Trophoblast cell (in vitro differentiated cells and primary cell): Measurements from ENCODE around the gene TDO2.
A peak's percentile ranks its signal among the peaks of the same experiment; 100 is the strongest.

Experiments
- DNase-seq, 2 donors: peaks; one replicate each; pipeline ENCODE4 v3.0.0-alpha.2; 2016
- H2AFZ ChIP-seq: 2 replicates; pipeline ENCODE4 v1.6.1; 2013; ENCODE audit warnings: low read length, moderate library complexity, mild to moderate bottlenecking; ENCODE audit not compliant: insufficient read depth, poor library complexity
- H2AK5ac ChIP-seq: 2 replicates; pipeline ENCODE4 v1.6.1; 2013; ENCODE audit warnings: mild to moderate bottlenecking, low read length
- H2BK120ac ChIP-seq: 2 replicates; pipeline ENCODE4 v1.6.1; 2013; ENCODE audit warnings: low read length, mild to moderate bottlenecking, moderate library complexity; ENCODE audit not compliant: insufficient read depth, poor library complexity
- H2BK12ac ChIP-seq: 2 replicates; pipeline ENCODE4 v1.6.1; 2013; ENCODE audit warnings: mild to moderate bottlenecking, low read length, moderate library complexity
- H2BK5ac ChIP-seq: 2 replicates; pipeline ENCODE4 v1.6.1; 2013; ENCODE audit warnings: low read length, low read depth, moderate library complexity, mild to moderate bottlenecking; ENCODE audit not compliant: poor library complexity
- H3K14ac ChIP-seq: 2 replicates; pipeline ENCODE4 v1.6.1; 2013; ENCODE audit warnings: mild to moderate bottlenecking, low read length
- H3K18ac ChIP-seq: 2 replicates; pipeline ENCODE4 v1.6.1; 2013; ENCODE audit warnings: mild to moderate bottlenecking, low read length
- H3K23ac ChIP-seq: 2 replicates; pipeline ENCODE4 v1.6.1; 2013; ENCODE audit warnings: low read length
- H3K27ac ChIP-seq: 2 replicates; pipeline ENCODE4 v1.5.1; 2013; ENCODE audit warnings: low read depth, mild to moderate bottlenecking, inconsistent platforms, low read length, moderate library complexity
- H3K27me3 ChIP-seq: 2 replicates; pipeline ENCODE4 v1.6.1; 2013; ENCODE audit warnings: inconsistent platforms, mild to moderate bottlenecking, low read length, moderate library complexity; ENCODE audit not compliant: insufficient read depth
- H3K36me3 ChIP-seq, 2 experiments: 1 replicate in 1 of 2; 2 replicates in 1 of 2; pipeline ENCODE4 v1.6.1; 2013; ENCODE audit warnings: low read length in 2 of 2, mild to moderate bottlenecking in 2 of 2, moderate library complexity in 1 of 2; ENCODE audit not compliant: insufficient read depth in 2 of 2, control insufficient read depth in 1 of 2
- H3K4ac ChIP-seq: 2 replicates; pipeline ENCODE4 v1.6.1; 2013; ENCODE audit warnings: low read depth, mild to moderate bottlenecking, low read length, moderate library complexity
- H3K4me1 ChIP-seq, 2 experiments: 1 replicate in 1 of 2; 2 replicates in 1 of 2; pipeline ENCODE4 v1.6.1; 2013; ENCODE audit warnings: low read length in 2 of 2, mild to moderate bottlenecking in 2 of 2, moderate library complexity in 1 of 2; ENCODE audit not compliant: insufficient read depth in 2 of 2, control insufficient read depth in 1 of 2
- H3K4me2 ChIP-seq: 2 replicates; pipeline ENCODE4 v1.6.1; 2013; ENCODE audit warnings: inconsistent platforms, mild to moderate bottlenecking, low read length, moderate library complexity
- H3K4me3 ChIP-seq: 2 replicates; pipeline ENCODE4 v1.5.1; 2013; ENCODE audit warnings: mild to moderate bottlenecking, low read depth, low read length, inconsistent platforms
- H3K79me1 ChIP-seq: one replicate; pipeline ENCODE4 v1.6.1; 2013; ENCODE audit warnings: low read length
- H3K79me2 ChIP-seq: 2 replicates; pipeline ENCODE4 v1.6.1; 2013; ENCODE audit warnings: low read length, mild to moderate bottlenecking; ENCODE audit not compliant: control insufficient read depth, insufficient read depth, poor library complexity
- H3K9ac ChIP-seq: 2 replicates; pipeline ENCODE4 v1.6.1; 2013; ENCODE audit warnings: mild to moderate bottlenecking, low read length
- H3K9me3 ChIP-seq: 2 replicates; pipeline ENCODE4 v1.6.1; 2013; ENCODE audit warnings: low read depth, mild to moderate bottlenecking, control low read depth, inconsistent platforms, low read length; ENCODE audit not compliant: insufficient read depth
- H4K12ac ChIP-seq: 2 replicates; pipeline ENCODE4 v1.6.1; 2013; ENCODE audit warnings: low read depth, mild to moderate bottlenecking, low read length, moderate library complexity
- H4K8ac ChIP-seq: 2 replicates; pipeline ENCODE4 v1.6.1; 2013; ENCODE audit warnings: low read depth, mild to moderate bottlenecking, low read length, moderate library complexity
- H4K91ac ChIP-seq: one replicate; pipeline ENCODE4 v1.6.1; 2013; ENCODE audit warnings: low read depth, mild to moderate bottlenecking, low read length, moderate library complexity
- WGBS: extraction: QIAGEN DNeasy Blood & Tissue Kit; methylation state at CpG from one replicate; pipeline ENCODE4 v1.1.7; 2013; ENCODE audit warnings: missing lambda C conversion rate; ENCODE audit not compliant: insufficient read length, insufficient coverage; ENCODE audit errors: extremely low coverage; 5-methylcytosine and 5-hydroxymethylcytosine counted together

TDO2 gene

GRCh38 chr4:155961575-155961974 is 58.1 kb downstream of the TDO2 start:
- Histone ChIP-seq H3K9ac (no peak overlapping the region), H4K12ac (no peak overlapping the region), H3K23ac (no peak overlapping the region), H2BK5ac (no peak overlapping the region), H3K27me3 (no peaks in the 10 kb centered on the region), H3K4ac (no peak overlapping the region), H3K4me1 (peaks cover 3 to 8% of the 10 kb centered on the region in 2 experiments), H2BK120ac (no peak overlapping the region), H2AFZ (no peak overlapping the region), H3K27ac (no peak overlapping the region), H2BK12ac (no peak overlapping the region), H2AK5ac (no peak overlapping the region), H3K4me2 (no peak overlapping the region), H3K79me1 (peaks cover 2% of the 10 kb centered on the region), H4K91ac (no peak overlapping the region), H3K79me2 (no peaks in the 10 kb centered on the region), H3K9me3 (no peaks in the 10 kb centered on the region), H4K8ac (no peak overlapping the region), H3K14ac (no peak overlapping the region), H3K36me3 (no peaks in the 10 kb centered on the region), H3K4me3 (no peak overlapping the region), H3K18ac (no peak overlapping the region)
- no CpG with 5 or more reads among the region's 4 CpGs for WGBS
- DNase-seq, result no peak

DNA sequence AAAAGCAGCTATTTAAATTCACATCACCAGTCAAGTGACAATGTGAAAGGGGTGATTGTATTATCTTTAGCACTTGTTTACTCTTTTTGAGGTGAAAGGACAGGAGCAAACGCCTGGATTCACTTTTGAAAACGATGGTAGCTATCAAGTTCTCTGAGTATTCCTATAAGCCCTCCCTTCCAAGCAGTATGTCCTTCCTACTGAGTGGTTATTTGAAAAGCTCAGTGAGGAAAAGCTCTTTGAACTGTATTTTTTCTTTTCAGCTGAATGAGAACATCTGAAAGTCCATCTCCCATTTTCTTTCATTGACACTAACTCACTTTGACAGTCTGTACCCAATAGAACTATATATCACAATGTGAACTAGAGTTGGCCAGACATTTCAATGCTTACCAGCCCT is 59.3 kb downstream of the TDO2 start:
- no peak overlapping the region for H2AK5ac ChIP-seq
- H3K23ac ChIP-seq, result no peak overlapping the region

DNA sequence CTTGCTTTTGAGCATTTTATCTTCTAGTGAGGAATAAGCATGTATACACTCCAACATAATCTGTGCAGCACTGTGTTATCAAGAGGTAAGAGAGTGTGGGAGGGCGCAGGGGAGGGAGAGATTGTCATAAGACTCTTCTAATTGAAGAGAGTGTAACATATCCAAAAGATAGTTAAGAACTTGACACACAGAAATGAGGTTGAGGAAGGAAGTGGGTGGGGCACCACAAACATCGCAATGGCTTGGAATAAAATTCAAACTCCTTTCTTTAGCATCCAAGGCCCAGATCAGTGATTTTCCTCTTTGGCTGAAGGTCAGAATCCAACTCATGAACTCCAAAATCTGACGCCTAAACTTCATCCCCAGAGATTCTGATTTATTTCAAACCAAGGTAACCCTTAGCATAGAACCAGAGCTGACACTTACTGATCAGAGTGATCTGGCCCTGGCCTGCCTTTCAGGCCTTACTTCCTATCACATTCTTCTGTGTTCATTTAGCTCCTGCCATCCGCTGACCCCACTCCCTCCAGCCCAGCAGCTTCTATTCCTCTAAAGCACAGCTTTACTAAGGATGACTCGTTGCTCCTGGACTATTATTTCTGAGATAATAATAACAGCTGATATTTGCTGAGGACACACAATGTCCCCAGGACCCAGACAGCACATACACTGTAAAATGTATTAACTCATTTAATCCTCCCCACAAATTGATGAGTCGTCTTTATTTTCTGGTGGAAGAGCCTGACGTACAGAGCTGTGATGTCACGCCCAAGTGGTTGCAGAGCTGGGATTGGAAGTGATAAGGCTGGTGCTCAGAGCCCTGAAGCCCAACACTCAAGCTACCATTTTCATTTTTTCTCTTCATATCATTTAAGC is 60.8 kb downstream of the TDO2 start:
- H2AK5ac ChIP-seq, result no peak overlapping the region
- H3K27me3 ChIP-seq, result no peaks in the 10 kb centered on the region
- H3K23ac ChIP-seq, result no peak overlapping the region
- no peak overlapping the region for H3K4ac ChIP-seq
- H3K9ac ChIP-seq, result no peak overlapping the region
- peak overlapping the region; percentile 39 for H4K91ac ChIP-seq
- H3K18ac ChIP-seq, result no peak overlapping the region
- no peak for DNase-seq
- H3K4me1 ChIP-seq, result peaks cover 5 to 8% of the 10 kb centered on the region in 2 experiments
- H3K4me3 ChIP-seq, result no peak overlapping the region
- H3K36me3 ChIP-seq, result no peaks in the 10 kb centered on the region
- H4K12ac ChIP-seq, result no peak overlapping the region
- no peak overlapping the region for H3K4me2 ChIP-seq
- peaks cover 2% of the 10 kb centered on the region for H3K79me1 ChIP-seq
- H3K27ac ChIP-seq, result no peak overlapping the region
- WGBS, result no CpG with 5 or more reads among the region's 8 CpGs
- no peaks in the 10 kb centered on the region for H3K79me2 ChIP-seq
- H3K9me3 ChIP-seq, result no peaks in the 10 kb centered on the region
- peak overlapping the region; percentile 62 for H2BK120ac ChIP-seq
- peak overlapping the region; percentile 17 for H2BK5ac ChIP-seq
- H2AFZ ChIP-seq, result no peak overlapping the region
- no peak overlapping the region for H3K14ac ChIP-seq
- peak overlapping the region; percentile 43 for H2BK12ac ChIP-seq
- H4K8ac ChIP-seq, result peak overlapping the region; percentile 7

More for the DNA sequence above, 59.3 kb downstream of the TDO2 start:
- no peak overlapping the region for H2BK12ac ChIP-seq
- no peak overlapping the region for H3K9ac ChIP-seq
- no peaks in the 10 kb centered on the region for H3K36me3 ChIP-seq
- H2AFZ ChIP-seq, result no peak overlapping the region
- no peak overlapping the region for H3K14ac ChIP-seq
- no peak overlapping the region for H3K4me2 ChIP-seq
- H3K18ac ChIP-seq, result no peak overlapping the region
- no peaks in the 10 kb centered on the region for H3K79me2 ChIP-seq
- no peak overlapping the region for H4K91ac ChIP-seq
- peaks cover 5 to 8% of the 10 kb centered on the region in 2 experiments for H3K4me1 ChIP-seq
- H3K79me1 ChIP-seq, result peaks cover 2% of the 10 kb centered on the region
- DNase-seq, result no peak
- no peak overlapping the region for H3K4me3 ChIP-seq
- H3K4ac ChIP-seq, result no peak overlapping the region
- no peaks in the 10 kb centered on the region for H3K9me3 ChIP-seq
- H4K12ac ChIP-seq, result no peak overlapping the region
- H2BK5ac ChIP-seq, result no peak overlapping the region
- no CpG with 5 or more reads among the region's 2 CpGs for WGBS
- H2BK120ac ChIP-seq, result no peak overlapping the region
- no peak overlapping the region for H4K8ac ChIP-seq
- no peaks in the 10 kb centered on the region for H3K27me3 ChIP-seq
- no peak overlapping the region for H3K27ac ChIP-seq

DNA sequence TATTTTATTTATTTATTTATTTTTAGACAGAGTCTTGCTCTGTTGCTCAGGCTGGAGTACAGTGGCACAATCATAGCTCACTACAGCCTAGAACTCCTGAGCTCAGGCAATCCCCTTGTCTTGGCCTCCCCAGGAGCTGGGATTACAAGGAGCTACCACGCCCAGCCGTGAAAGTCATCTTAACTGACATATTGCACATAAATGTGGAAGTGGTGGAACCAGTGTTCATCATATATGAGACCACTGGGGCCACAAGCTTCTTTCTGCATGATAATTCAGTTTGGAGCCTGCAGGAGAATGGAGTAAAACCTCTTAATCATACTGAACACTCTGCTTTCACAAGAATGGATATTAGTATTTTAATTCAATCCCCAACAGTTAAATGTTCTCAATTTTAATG is 62.7 kb downstream of the TDO2 start:
- Histone ChIP-seq H4K91ac (no peak overlapping the region), H4K8ac (no peak overlapping the region), H2BK12ac (no peak overlapping the region), H3K9me3 (no peaks in the 10 kb centered on the region), H3K14ac (no peak overlapping the region), H2BK120ac (peak overlapping the region; percentile 51), H2AK5ac (no peak overlapping the region), H3K4ac (no peak overlapping the region), H3K36me3 (no peaks in the 10 kb centered on the region), H3K9ac (no peak overlapping the region), H2AFZ (no peak overlapping the region), H4K12ac (no peak overlapping the region), H3K4me2 (no peak overlapping the region), H3K23ac (no peak overlapping the region), H3K27me3 (no peaks in the 10 kb centered on the region), H3K4me1 (peaks cover 5 to 8% of the 10 kb centered on the region in 2 experiments), H3K18ac (no peak overlapping the region), H3K79me1 (peaks cover 2% of the 10 kb centered on the region), H3K4me3 (no peak overlapping the region), H2BK5ac (no peak overlapping the region), H3K27ac (no peak overlapping the region), H3K79me2 (no peaks in the 10 kb centered on the region)
- no peak for DNase-seq
- no CpG with 5 or more reads among the region's 2 CpGs for WGBS
